A549 (cell line): ENCODE measurements around the gene POLR1E. TPM values are rescaled to one million over a fixed set of nuclear protein-coding genes. Genes with fewer than 3 reads are reported as not detected.

Source experiments
- ATAC-seq, 2 experiments: fragments of 200-7000 bp in 1 of 2; fragments of >200 bp in 1 of 2; cut with Nextera tagmentation in 1 of 2; cut with Tn5 transposase in 1 of 2; 3 replicates each; pipeline versions ENCODE4 v1.8.0 to v1.9.1; 2018 to 2020; ENCODE audit warnings: mild to moderate bottlenecking in 1 of 2, moderate library complexity in 1 of 2
- CTCF ChIA-PET: fragments of 300-600 bp; sonication (Branson Sonifier 250); formaldehyde crosslinking; extraction: SDS; loops from one replicate; lab custom pipeline; 2021; ENCODE audit warnings: antibody characterized with exemption, inconsistent platforms; lab: Yijun Ruan, JAX
- POLR2A ChIA-PET: fragments of 350-600 bp; formaldehyde crosslinking; extraction: SDS; loops from one replicate; lab custom pipeline; 2021; ENCODE audit warnings: antibody characterized with exemption, inconsistent platforms; lab: Yijun Ruan, JAX
- DNase-seq, 2 experiments: peaks; one replicate each; pipeline versions ENCODE4 v3.0.0 to v3.0.0-alpha.2; 2011 to 2016; ENCODE audit warnings: low read depth in 1 of 2, low spot score in 1 of 2
- FAIRE-seq: peaks from 2 replicates; lab custom pipeline; 2011; peaks lifted over from hg19 to GRCh38; lab: Jason Lieb, UNC
- H3K27ac ChIP-seq, 2 experiments: fragments of >200 bp; sonication (Bioruptor Twin); formaldehyde crosslinking; 3 replicates each; pipeline ENCODE4 v1.5.1; 2016 to 2017
- H3K4me1 ChIP-seq: fragments of >200 bp; sonication (Bioruptor Twin); formaldehyde crosslinking; 3 replicates; pipeline ENCODE4 v1.6.1; 2016
- H3K4me2 ChIP-seq: fragments of >200 bp; sonication (Bioruptor Twin); formaldehyde crosslinking; 3 replicates; pipeline ENCODE4 v1.6.1; 2016
- H3K4me3 ChIP-seq: fragments of >200 bp; sonication (Bioruptor Twin); formaldehyde crosslinking; 3 replicates; pipeline ENCODE4 v1.5.1; 2016
- H3K9me3 ChIP-seq: fragments of >200 bp; sonication (Bioruptor Twin); formaldehyde crosslinking; 3 replicates; pipeline ENCODE4 v1.6.1; 2016
- CBX2 ChIP-seq: fragments of 200-600 bp; sonication (generic); IDR thresholded peaks from 2 replicates; pipeline ENCODE4 v1.6.1; 2016; ENCODE audit warnings: low read depth, mild to moderate bottlenecking, borderline replicate concordance
- CEBPB ChIP-seq, 2 experiments: fragments of >200 bp in 1 of 2; sonication (Bioruptor Twin) in 1 of 2; formaldehyde crosslinking in 1 of 2; IDR thresholded peaks; 2 replicates each; pipeline ENCODE4 v1.6.1; 2012 to 2016
- CHD2 ChIP-seq: fragments of 150-350 bp; IDR thresholded peaks from 2 replicates; pipeline ENCODE4 v1.6.1; 2014; ENCODE audit warnings: low read length; ENCODE audit not compliant: partially characterized antibody
- FOSB ChIP-seq: fragments of 250-450 bp; sonication (Bioruptor Pico); IDR thresholded peaks from 2 replicates; pipeline ENCODE4 v1.5.0; 2020; ENCODE audit warnings: mild to moderate bottlenecking, moderate library complexity
- FOSL2 ChIP-seq, 2 experiments: fragments of 450-650 bp in 1 of 2; fragments of >200 bp in 1 of 2; sonication (Bioruptor Twin) in 1 of 2; formaldehyde crosslinking; IDR thresholded peaks; 2 replicates each; pipeline versions ENCODE4 v1.5.0 to v1.6.1; 2016 to 2020; ENCODE audit warnings: mild to moderate bottlenecking in 1 of 2, moderate library complexity in 1 of 2
- FOXS1 ChIP-seq: fragments of 250-450 bp; sonication (Bioruptor Pico); IDR thresholded peaks from 2 replicates; pipeline ENCODE4 v1.5.0; 2020; ENCODE audit warnings: mild to moderate bottlenecking, moderate library complexity
- GATA3 ChIP-seq: IDR thresholded peaks from 2 replicates; pipeline ENCODE4 v1.6.1; 2012; ENCODE audit warnings: borderline replicate concordance
- HEYL ChIP-seq: fragments of 250-450 bp; sonication (Bioruptor Pico); IDR thresholded peaks from 2 replicates; pipeline ENCODE4 v1.8.0; 2021; ENCODE audit warnings: mild to moderate bottlenecking, moderate library complexity
- HOXA7 ChIP-seq: fragments of 250-450 bp; sonication (Bioruptor Pico); IDR thresholded peaks from 2 replicates; pipeline ENCODE4 v1.5.0; 2020; ENCODE audit warnings: mild to moderate bottlenecking, moderate library complexity
- KDM1A ChIP-seq: fragments of 200-600 bp; sonication (generic); IDR thresholded peaks from 2 replicates; pipeline ENCODE4 v1.6.1; 2016; ENCODE audit warnings: low read depth, mild to moderate bottlenecking
- PHF8 ChIP-seq: fragments of 200-600 bp; sonication (generic); IDR thresholded peaks from 2 replicates; pipeline ENCODE4 v1.6.1; 2016; ENCODE audit warnings: low read depth, mild to moderate bottlenecking, antibody characterized with exemption, moderate library complexity, borderline replicate concordance
- POLR2A ChIP-seq: IDR thresholded peaks from 2 replicates; pipeline ENCODE4 v1.6.1; 2012; ENCODE audit warnings: mild to moderate bottlenecking, low read length
- RAD21 ChIP-seq, 2 experiments: fragments of >200 bp in 1 of 2; sonication (Bioruptor Twin) in 1 of 2; formaldehyde crosslinking in 1 of 2; IDR thresholded peaks in 1 of 2; conservative IDR thresholded peaks in 1 of 2; 2 replicates in 1 of 2; 3 replicates in 1 of 2; pipeline ENCODE4 v1.6.1; 2012 to 2018; ENCODE audit warnings: inconsistent platforms in 1 of 2
- RARB ChIP-seq: fragments of 250-450 bp; sonication (Bioruptor Pico); IDR thresholded peaks from 2 replicates; pipeline ENCODE4 v1.8.0; 2021; ENCODE audit warnings: mild to moderate bottlenecking, moderate library complexity
- RNF2 ChIP-seq: fragments of 200-600 bp; sonication (generic); IDR thresholded peaks from 2 replicates; pipeline ENCODE4 v1.6.1; 2016; ENCODE audit warnings: low read depth, mild to moderate bottlenecking, antibody characterized with exemption, moderate library complexity, borderline replicate concordance
- SMC3 ChIP-seq: fragments of >200 bp; sonication (Bioruptor Twin); formaldehyde crosslinking; IDR thresholded peaks from 3 replicates; pipeline ENCODE4 v1.6.1; 2018; ENCODE audit warnings: inconsistent platforms
- SREBF2 ChIP-seq: fragments of 450-650 bp; IDR thresholded peaks from 2 replicates; pipeline ENCODE4 v1.6.1; 2014; ENCODE audit warnings: mild to moderate bottlenecking, moderate library complexity
- TFCP2L1 ChIP-seq: fragments of 250-450 bp; sonication (Bioruptor Pico); IDR thresholded peaks from 2 replicates; pipeline ENCODE4 v1.5.0; 2021; ENCODE audit warnings: mild to moderate bottlenecking
- ZNF302 ChIP-seq: fragments of 250-450 bp; sonication (Bioruptor Pico); IDR thresholded peaks from 2 replicates; pipeline ENCODE4 v1.9.0; 2021; ENCODE audit warnings: inconsistent platforms, mild to moderate bottlenecking, moderate library complexity
- ZSCAN20 ChIP-seq: fragments of 250-450 bp; sonication (Bioruptor Pico); IDR thresholded peaks from 2 replicates; pipeline ENCODE4 v1.8.0; 2022; ENCODE audit warnings: mild to moderate bottlenecking, moderate library complexity
- WGBS: methylation state at CpG from one replicate; pipeline ENCODE4 v1.1.6; 2017; ENCODE audit errors: missing lambda C conversion rate; 5-methylcytosine and 5-hydroxymethylcytosine counted together
- polyA plus RNA-seq, 4 experiments: library from polyadenylated mRNA; depleted of rRNA in 3 of 4; stranded (reverse); fragments of >200 nt; fragmentation: RNase III in 1 of 4; extraction: RNeasy Plus Mini Kit Qiagen cat#74134 plus additional on column Dnase treatment in 1 of 4; gene quantifications; 2 replicates in 3 of 4; 3 replicates in 1 of 4; pipeline ENCODE4 v1.2.3, GENCODE V29; 2011 to 2017
- TF ChIP-seq, protein P1 (sequence below): fragments of 150-350 bp; IDR thresholded peaks from 2 replicates; pipeline ENCODE4 v1.6.1; 2014; ENCODE audit warnings: low read depth, mild to moderate bottlenecking, low read length
- TF ChIP-seq, protein P2 (sequence below): IDR thresholded peaks from 2 replicates; pipeline ENCODE4 v1.6.1; 2012; ENCODE audit warnings: low read depth, borderline replicate concordance
- TF ChIP-seq, protein P3 (sequence below): fragments of 250-450 bp; sonication (Bioruptor Pico); IDR thresholded peaks from 2 replicates; pipeline ENCODE4 v1.5.0; 2021; ENCODE audit warnings: mild to moderate bottlenecking, moderate library complexity, borderline replicate concordance
- TF ChIP-seq, protein P4 (sequence below): IDR thresholded peaks from 2 replicates; pipeline ENCODE4 v1.6.1; 2012
- TF ChIP-seq, protein P5 (sequence below): fragments of 200-600 bp; sonication (generic); IDR thresholded peaks from 2 replicates; pipeline ENCODE4 v1.6.1; 2016; ENCODE audit warnings: antibody characterized with exemption, mild to moderate bottlenecking, moderate library complexity
- TF ChIP-seq, protein P6 (sequence below): fragments of >200 bp; sonication (Bioruptor Twin); formaldehyde crosslinking; IDR thresholded peaks from 2 replicates; pipeline ENCODE4 v1.6.1; 2016

Gene POLR1E
- polyA plus RNA-seq, 2 of the 4 experiments (the other 2 are of a cell fraction) = 41.9 to 47.2 TPM

DNA sequence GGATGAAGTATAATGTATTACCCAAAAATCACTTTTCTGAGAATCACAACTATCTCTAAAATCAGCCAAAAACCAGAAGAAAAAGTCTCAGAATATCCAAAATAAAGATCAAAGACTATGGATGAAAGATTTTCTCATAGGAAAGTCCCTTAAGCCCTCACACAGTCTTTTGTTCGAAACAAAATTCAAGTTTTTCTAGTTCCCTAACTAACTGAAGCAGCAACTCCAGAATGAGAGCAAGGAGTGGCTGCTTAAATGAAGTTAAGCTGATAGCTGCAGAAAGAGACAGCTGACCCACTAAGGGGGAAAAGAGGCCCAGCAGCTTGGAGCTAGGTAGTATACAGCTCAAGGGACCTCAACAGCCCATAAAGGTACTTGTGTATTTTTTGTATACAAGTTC is 28.9 kb upstream of the POLR1E start:
- ChIA-PET POLR2A (interaction anchor here (1.7 kb wide), 1 partner anchor 9 kb away, joined by 9 read pairs; the partner anchor contains the start of gene ZBTB5), CTCF (interaction anchor here (1.4 to 3.8 kb wide), 3 partner anchors 10 to 42 kb away, joined by 3 to 15 read pairs (median 5); no protein-coding TSS in a partner anchor)
- FAIRE-seq (no peak), ATAC-seq (no peak), DNase-seq (no peak)
- H3K4me2 ChIP-seq = no peak overlapping the region
- H3K27ac ChIP-seq = no peak overlapping the region
- WGBS = 89% methylated on average over 1 of the region's 1 CpG
- no peaks in the 10 kb centered on the region for H3K9me3 ChIP-seq
- peaks cover 59% of the 10 kb centered on the region for H3K4me1 ChIP-seq
- no peak overlapping the region for H3K4me3 ChIP-seq
- TF ChIP-seq SMC3 = no peak
- no peak for TF ChIP-seq CBX2
- TF ChIP-seq ZNF302 = no peak
- TF ChIP-seq, protein P1, sequence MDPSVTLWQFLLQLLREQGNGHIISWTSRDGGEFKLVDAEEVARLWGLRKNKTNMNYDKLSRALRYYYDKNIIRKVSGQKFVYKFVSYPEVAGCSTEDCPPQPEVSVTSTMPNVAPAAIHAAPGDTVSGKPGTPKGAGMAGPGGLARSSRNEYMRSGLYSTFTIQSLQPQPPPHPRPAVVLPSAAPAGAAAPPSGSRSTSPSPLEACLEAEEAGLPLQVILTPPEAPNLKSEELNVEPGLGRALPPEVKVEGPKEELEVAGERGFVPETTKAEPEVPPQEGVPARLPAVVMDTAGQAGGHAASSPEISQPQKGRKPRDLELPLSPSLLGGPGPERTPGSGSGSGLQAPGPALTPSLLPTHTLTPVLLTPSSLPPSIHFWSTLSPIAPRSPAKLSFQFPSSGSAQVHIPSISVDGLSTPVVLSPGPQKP = no peak
- no peak for TF ChIP-seq RAD21 (conservative IDR thresholded peaks at IDR 0.05 in 1 of 2, IDR thresholded peaks at IDR 0.05 in 1 of 2)
- TF ChIP-seq HOXA7 (CRISPR knock-in tag) = no peak
- TF ChIP-seq HEYL (CRISPR knock-in tag) = no peak
- no peak for TF ChIP-seq KDM1A
- TF ChIP-seq ZSCAN20 (CRISPR knock-in tag) = no peak
- no peak for TF ChIP-seq PHF8
- no peak for TF ChIP-seq CHD2
- TF ChIP-seq RARB (CRISPR knock-in tag) = no peak

DNA sequence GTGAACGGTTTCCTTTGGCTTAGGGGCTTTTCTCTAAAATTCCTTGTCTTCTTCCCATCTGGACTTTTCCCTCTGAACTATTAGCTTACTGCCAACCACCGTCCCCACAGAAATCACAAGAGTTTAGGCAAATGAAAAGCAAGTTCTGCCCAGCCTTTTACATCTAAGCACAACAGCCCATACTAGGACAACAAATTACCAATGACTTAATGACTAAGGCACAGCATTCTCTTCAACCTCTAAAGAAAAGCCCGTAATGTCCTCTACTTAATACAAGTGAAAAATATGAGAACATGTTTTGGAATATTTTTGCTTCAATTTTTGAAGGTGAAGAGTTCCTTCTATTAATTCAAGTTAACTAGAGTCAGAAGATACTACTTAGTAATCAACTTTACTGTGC is 21.7 kb upstream of the POLR1E start:
- no peak for ATAC-seq
- peak overlapping the region; percentile 55 for H3K4me3 ChIP-seq
- TF ChIP-seq RAD21 (conservative IDR thresholded peaks at IDR 0.05 in 1 of 2, IDR thresholded peaks at IDR 0.05 in 1 of 2) (no peak), GATA3 (no peak), SREBF2 (no peak), POLR2A (no peak), RNF2 (no peak), FOSB (CRISPR knock-in tag) (no peak), HOXA7 (CRISPR knock-in tag) (no peak), CEBPB (IDR thresholded peaks at IDR 0.05) (no peak), FOXS1 (CRISPR knock-in tag) (no peak), RARB (CRISPR knock-in tag) (no peak), FOSL2 (IDR thresholded peaks at IDR 0.05) (no peak), FOSL2 (CRISPR knock-in tag; IDR thresholded peaks at IDR 0.05) (no peak), TFCP2L1 (CRISPR knock-in tag) (no peak), PHF8 (no peak)
- TF ChIP-seq, protein P2, sequence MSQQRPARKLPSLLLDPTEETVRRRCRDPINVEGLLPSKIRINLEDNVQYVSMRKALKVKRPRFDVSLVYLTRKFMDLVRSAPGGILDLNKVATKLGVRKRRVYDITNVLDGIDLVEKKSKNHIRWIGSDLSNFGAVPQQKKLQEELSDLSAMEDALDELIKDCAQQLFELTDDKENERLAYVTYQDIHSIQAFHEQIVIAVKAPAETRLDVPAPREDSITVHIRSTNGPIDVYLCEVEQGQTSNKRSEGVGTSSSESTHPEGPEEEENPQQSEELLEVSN = no peak
- TF ChIP-seq, protein P3, sequence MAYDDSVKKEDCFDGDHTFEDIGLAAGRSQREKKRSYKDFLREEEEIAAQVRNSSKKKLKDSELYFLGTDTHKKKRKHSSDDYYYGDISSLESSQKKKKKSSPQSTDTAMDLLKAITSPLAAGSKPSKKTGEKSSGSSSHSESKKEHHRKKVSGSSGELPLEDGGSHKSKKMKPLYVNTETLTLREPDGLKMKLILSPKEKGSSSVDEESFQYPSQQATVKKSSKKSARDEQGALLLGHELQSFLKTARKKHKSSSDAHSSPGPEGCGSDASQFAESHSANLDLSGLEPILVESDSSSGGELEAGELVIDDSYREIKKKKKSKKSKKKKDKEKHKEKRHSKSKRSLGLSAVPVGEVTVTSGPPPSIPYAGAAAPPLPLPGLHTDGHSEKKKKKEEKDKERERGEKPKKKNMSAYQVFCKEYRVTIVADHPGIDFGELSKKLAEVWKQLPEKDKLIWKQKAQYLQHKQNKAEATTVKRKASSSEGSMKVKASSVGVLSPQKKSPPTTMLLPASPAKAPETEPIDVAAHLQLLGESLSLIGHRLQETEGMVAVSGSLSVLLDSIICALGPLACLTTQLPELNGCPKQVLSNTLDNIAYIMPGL (CRISPR knock-in tag) = no peak
- TF ChIP-seq, protein P1 = no peak
- TF ChIP-seq, protein P4, sequence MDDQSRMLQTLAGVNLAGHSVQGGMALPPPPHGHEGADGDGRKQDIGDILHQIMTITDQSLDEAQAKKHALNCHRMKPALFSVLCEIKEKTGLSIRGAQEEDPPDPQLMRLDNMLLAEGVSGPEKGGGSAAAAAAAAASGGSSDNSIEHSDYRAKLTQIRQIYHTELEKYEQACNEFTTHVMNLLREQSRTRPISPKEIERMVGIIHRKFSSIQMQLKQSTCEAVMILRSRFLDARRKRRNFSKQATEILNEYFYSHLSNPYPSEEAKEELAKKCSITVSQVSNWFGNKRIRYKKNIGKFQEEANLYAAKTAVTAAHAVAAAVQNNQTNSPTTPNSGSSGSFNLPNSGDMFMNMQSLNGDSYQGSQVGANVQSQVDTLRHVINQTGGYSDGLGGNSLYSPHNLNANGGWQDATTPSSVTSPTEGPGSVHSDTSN = no peak
- TF ChIP-seq, protein P5, sequence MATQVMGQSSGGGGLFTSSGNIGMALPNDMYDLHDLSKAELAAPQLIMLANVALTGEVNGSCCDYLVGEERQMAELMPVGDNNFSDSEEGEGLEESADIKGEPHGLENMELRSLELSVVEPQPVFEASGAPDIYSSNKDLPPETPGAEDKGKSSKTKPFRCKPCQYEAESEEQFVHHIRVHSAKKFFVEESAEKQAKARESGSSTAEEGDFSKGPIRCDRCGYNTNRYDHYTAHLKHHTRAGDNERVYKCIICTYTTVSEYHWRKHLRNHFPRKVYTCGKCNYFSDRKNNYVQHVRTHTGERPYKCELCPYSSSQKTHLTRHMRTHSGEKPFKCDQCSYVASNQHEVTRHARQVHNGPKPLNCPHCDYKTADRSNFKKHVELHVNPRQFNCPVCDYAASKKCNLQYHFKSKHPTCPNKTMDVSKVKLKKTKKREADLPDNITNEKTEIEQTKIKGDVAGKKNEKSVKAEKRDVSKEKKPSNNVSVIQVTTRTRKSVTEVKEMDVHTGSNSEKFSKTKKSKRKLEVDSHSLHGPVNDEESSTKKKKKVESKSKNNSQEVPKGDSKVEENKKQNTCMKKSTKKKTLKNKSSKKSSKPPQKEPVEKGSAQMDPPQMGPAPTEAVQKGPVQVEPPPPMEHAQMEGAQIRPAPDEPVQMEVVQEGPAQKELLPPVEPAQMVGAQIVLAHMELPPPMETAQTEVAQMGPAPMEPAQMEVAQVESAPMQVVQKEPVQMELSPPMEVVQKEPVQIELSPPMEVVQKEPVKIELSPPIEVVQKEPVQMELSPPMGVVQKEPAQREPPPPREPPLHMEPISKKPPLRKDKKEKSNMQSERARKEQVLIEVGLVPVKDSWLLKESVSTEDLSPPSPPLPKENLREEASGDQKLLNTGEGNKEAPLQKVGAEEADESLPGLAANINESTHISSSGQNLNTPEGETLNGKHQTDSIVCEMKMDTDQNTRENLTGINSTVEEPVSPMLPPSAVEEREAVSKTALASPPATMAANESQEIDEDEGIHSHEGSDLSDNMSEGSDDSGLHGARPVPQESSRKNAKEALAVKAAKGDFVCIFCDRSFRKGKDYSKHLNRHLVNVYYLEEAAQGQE = no peak
- TF ChIP-seq, protein P6, sequence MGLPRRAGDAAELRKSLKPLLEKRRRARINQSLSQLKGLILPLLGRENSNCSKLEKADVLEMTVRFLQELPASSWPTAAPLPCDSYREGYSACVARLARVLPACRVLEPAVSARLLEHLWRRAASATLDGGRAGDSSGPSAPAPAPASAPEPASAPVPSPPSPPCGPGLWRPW = no peak
- TF ChIP-seq, all 56 proteins: peak for 0
- DNase-seq (no peak), FAIRE-seq (no peak)
- ChIA-PET CTCF (interaction anchor here (2.9 kb wide), 1 partner anchor 50 kb away, joined by 9 read pairs; no protein-coding TSS in a partner anchor), POLR2A (interaction anchor here (1.6 kb wide), 1 partner anchor 22 kb away, joined by 5 read pairs; no protein-coding TSS in a partner anchor)
- WGBS = 5% methylated on average over 3 of the region's 3 CpGs
- Histone ChIP-seq H3K27ac (peak overlapping the region; percentile 97 to 99), H3K4me1 (peaks cover 32% of the 10 kb centered on the region), H3K4me2 (peak overlapping the region; percentile 98), H3K9me3 (no peaks in the 10 kb centered on the region)
